HL-60/S4 treated with retinoic acid at 250 ng/mL for 4 days and 3 days (cell line): ENCODE results near the gene AMIGO3.
"Not testable (repeated sequence)": the region's sequence is repeated elsewhere in the genome, so short reads cannot be mapped to it uniquely, and the experiment has no call there.

Experiments used
- in situ Hi-C: fragments of 300-500 bp; cut with MboI; formaldehyde crosslinking; loops from 2 replicates; pipeline ENCODE4 v1.7.0; 2022; ENCODE audit warnings: low sequenced_read_pairs

The AMIGO3 gene

DNA sequence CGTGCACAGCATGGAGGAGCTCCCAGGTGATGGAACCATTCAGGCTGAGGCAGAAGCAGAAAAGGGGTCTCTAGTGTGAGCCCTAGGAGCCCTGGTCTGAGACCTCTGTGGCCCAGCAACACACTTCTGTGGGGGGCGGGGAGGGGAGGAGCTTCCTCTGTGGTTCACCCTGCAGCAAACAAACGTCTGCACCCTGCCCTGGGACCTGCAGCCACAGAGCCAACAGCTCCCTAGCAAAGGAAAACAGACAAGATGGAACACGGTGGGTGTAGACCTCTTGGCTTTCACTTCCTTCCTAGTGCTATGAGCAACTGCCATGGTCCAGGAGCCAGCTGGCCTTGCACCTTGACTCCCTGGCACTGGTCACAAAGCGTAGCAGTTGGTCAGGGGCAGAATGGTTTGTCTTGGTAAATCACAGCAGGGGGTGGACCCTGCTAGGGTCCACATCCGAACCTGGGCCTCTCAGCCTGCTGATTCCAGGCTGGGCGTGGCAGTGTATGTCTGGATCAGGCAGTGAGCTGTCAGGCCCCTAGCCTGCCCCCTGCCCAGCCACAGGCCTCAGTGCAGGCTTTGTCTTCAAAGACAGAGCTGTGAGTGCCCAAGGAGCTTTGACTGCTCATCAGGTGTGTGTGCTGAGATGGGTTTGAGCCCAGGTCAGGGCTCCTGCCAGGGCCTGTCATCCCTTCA, 6.7 kb downstream of the AMIGO3 start:
- in situ Hi-C loops = no loop called here

DNA sequence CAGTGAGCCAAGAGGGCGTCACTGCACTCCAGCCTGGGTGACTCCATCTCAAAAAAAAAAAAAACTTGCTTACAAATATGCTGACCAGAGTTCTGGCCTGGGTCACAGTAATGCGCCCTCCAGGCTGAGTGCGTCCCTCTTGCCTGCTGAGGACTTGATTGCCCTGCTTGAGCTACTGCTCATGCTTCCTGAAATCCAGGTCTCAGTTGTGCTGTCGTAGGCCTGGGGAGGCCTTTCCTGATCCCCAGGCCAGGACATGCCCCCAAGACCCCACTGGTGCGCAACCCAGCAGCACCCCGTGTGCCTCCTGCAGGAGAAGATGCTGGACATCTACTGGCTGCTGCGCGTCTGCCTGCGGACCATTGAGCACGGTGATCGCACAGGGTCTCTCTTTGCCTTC, 7.3 kb downstream of the AMIGO3 start:
- in situ Hi-C loops = no loop called here

DNA sequence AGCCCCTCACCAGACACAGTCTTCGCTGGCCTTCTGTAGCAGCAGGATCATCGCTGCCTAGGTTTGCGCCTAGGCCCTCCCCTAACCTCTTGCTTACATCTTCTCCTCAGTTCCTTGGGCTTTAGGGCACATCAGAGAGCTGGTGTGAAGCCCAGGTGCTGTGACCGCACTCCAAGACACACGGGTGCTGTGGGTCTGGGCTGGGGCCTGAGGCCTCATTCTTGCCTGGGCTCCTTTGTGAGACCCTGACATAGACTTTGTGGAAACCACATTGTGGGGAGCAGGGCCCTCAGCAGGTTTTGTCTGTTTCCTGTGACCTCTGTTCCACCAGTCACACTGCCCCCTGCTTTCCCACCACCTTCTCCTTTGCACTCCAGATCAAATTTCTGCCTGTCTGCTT, 8.0 kb downstream of the AMIGO3 start:
- in situ Hi-C loops = no loop called here

DNA sequence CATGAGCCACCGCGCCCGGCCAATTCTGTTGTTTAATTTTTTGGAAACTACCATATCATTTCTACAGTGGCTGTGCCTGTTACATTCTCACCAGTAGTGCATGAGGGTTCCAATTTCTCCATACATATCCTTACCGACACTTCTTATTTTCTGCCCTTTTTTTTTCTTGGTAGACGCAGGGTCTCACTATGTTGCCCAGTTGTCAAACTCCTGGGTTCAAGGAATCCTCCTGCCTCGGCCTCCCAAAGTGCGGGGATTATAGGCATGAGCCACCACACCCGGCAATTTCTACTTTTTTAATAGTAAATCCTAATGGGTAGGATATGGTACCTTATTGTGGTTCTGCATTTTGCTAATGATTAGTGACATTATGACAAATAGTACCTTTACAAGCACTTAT, 9.6 kb downstream of the AMIGO3 start:
- in situ Hi-C loops = no loop called here

DNA sequence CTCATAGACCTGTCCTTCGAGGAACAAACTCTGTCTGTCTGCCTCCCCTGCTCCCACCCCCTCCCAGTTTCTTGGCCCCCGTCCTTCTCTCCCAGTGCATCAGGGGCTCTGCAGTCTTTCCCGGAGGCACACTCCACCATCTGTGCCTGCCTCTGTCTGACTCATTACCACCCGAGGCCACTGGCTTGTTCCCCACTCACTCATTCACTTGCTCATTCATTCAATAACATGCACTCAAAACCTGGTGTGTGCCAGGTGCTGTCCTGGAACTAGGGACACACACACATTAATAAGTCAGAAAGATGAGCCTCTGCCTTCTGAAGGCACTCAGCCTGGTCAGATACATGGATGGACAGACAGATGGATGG, 12.4 kb downstream of the AMIGO3 start:
- in situ Hi-C loops = no loop called here

DNA sequence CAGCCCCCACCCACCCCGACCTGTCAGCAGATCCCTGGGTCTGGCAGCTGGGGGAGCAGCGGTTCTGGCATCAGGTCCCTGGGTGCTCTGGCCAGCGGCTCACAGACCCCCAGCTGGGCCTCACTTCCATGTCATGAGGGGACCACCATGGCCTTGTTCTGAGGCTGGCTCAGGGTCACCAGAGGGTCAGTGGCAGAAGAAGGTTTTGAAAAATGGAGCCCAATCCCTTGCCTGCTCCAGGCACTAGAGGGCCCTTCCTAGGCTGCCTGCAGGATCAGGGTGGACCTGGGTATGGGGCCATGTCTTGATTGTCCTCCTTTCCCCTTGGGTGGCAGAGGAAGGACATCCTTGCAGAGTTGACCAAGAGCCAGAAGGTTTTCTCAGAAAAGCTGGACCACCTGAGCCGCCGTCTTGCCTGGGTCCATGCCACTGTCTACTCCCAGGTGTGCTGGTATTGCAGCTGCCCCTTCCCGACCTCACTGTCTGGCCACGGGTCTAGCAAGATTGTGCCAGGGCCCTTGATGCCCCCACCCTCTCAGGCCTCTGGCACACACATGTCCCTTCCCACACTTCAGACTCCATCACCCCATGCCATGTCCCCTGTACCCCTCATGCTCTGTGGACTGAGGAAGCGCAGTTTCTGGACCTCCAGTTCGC, 12.9 kb downstream of the AMIGO3 start:
- in situ Hi-C loops = no loop called here

DNA sequence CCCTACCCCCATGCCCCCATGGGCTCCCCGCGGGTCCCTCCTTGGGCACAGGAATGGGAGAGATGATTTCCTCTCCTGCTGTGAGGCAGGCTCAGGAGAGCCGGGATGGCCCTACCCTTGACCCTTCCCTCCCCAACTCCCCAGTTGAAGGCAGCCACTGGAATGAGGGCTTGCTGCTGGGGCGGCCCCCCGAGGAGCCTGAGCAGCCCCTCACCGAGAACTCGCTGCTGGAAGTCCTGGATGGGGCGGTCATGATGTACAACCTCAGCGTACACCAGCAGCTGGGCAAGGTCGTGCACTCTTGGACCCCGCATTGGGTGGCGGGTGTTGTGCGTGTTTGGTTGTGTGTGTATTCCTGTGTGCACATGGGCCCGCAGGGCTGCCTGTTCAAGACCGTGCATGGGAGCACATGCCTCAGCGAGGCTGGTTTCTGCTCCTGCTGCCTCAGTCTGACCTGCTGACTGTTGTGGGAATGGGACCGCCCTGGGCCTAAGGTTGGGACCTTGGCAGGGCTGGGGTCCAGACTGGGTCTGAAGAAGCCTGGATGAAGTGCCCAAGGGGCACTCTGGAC, 14.0 kb downstream of the AMIGO3 start:
- in situ Hi-C loops = no loop called here

DNA sequence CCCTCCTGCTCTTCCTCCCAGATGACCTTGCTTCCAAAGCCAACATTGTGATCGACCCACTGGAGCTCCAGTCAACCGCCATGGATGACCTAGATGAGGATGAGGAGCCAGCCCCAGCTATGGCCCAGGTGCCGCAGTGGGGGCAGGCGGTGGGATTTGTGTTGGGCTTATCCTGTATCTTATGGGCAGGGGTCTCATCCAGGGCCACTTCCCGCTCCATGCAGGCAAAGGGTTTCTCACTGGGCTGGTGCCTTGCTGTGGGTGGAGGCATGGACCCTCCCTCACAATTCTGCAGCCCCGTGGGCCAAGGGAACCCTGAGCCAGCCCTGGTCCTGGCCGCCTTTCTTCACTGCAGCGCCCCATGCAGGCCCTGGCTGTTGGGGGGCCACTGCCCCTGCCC, 14.9 kb downstream of the AMIGO3 start:
- in situ Hi-C loops = no loop called here

DNA sequence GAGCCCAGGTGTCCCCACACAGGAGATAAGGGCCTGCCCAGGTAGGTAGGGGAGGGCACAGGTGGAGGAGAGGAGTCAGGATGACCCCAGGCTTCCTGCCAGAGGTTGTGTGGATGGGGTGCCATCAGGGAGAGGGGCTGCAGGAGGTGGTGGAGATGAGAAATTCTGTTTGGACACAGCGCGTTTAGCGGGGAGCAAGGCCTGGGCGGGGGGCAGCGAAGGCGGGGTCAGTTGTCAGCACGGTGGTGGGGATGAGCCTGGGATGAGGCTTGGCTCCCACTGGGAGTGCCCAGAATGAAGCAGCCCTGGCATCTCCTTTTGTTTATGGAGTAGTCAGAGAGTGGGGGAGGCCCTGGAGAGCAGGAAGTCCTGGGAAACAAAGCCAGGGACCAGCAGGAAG, 15.5 kb downstream of the AMIGO3 start:
- in situ Hi-C loops = no loop called here

DNA sequence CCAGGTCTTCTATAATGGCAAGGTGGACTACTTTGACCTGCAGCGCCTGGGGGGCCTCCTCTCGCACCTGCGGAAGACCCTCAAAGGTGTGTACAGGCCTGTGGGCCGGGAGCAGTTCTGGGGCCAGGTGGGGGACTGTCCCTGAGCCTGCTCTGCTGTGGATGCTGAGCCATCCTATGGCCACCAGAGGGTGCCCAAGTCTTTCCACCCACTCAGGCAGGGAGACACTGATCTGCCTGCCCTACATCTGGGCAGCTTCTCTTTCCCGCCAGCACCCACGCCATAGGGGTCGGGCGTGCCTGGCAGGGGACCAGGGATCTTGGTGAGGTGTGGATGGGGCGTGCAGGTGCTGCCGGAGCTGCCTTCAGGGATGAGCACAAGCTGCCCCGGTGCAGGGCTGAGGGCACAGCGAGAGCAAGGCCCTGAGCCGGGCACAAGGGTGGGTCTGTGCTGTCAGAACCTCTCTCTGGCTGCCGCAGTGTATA, 16.0 kb downstream of the AMIGO3 start:
- in situ Hi-C loops = no loop called here

DNA sequence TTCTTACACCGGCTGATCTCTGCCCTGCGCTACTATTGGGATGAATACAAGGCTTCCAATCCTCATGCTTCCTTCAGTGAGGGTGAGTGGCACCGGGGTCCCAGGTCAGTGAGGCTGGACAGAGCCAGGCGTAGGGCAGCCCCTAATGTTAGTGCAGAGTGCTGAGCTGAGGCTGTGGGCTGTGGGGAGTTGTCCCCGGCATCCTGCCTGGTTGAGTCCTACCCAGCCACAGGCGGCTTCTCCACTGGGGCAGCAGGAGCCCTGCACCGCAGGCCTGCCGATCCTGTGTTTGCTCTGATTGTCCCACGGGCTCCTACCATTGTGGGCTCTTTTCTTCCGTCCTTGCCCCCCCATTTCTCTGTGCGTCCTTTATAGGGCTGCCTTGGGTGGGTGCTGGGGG, 16.8 kb downstream of the AMIGO3 start:
- in situ Hi-C loops = no loop called here

DNA sequence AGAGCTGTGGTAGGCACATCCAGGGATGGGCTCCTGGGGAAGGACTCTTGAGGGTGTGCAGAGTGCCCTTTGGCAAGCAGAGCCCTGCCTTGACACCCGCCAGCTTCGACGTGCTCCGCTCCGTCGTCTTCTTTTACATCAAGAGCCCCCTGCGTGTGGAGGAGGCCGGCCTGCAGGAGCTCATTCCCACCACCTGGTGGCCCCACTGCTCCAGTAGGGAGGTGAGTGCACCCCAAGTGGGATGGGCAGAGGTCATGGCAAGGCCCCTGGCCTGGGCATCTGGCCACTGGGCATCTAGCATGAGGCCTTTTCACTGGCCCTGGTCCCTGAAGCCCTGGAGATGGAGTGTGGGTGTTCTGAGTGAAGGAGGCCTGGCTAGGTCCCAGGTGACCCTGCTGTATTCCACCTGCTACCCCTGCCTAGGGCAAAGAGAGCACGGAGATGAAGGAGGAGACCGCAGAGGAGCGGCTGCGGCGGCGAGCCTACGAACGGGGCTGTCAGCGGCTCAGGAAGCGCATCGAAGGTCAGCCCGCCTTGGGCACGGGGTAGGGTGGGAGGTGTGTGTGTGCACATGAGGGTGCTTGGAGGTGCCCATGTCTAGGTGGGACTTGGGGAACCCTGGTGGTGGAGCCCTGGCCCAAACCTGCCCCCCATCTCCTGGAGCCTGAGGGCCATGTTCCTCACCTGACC, 18.0 kb downstream of the AMIGO3 start:
- in situ Hi-C loops = no loop called here

DNA sequence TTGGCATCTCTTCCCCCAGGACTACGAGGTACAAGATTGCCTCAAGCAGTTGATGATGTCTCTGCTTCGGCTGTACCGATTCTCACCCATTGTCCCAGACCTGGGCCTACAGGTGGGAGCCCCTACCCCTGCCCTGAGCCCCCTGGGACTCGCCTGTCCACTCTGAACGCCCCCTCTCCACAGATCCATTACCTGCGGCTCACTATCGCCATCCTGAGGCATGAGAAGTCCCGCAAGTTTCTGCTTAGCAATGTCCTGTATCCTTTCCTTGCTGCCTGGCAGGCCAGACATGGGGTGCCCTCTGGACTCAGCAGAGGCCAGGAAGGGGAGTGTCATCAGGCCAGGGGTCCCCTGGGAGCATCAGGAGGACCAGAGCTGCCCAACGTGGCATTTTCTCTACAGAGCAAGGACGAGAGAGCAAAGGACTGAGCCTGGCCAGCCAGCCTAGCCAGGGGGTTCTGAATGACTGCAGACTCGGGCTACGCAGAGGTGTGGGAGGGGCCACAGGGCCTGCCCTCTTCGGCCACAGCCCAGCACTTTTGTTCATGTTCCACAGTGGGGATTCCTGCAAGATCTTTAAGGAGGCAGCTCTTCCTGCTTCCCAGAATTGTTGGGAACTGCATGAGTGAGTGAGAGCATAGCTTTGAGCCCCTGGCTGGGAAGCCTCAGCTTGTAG, 18.9 kb downstream of the AMIGO3 start:
- in situ Hi-C loops = no loop called here

DNA sequence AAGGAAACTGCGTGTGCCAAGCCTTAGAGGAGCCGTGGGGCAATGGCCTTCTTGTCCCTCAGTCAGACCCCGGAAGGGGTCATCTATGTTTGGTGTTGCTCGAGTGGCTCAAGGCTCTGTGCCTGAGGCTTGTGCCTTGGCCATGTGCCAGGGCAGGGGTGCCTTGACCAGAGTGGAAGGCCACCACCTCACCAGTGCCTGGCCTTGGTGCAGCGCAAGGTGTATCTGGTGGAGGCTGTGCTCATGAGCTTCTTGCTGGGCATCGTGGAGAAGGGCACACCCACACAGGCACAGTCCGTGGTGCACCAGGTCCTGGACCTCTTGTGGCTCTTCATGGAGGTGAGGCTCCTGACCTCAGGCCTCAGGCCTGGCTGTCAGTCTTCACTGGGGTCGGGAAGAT, 19.5 kb downstream of the AMIGO3 start:
- in situ Hi-C loops = no loop called here

DNA sequence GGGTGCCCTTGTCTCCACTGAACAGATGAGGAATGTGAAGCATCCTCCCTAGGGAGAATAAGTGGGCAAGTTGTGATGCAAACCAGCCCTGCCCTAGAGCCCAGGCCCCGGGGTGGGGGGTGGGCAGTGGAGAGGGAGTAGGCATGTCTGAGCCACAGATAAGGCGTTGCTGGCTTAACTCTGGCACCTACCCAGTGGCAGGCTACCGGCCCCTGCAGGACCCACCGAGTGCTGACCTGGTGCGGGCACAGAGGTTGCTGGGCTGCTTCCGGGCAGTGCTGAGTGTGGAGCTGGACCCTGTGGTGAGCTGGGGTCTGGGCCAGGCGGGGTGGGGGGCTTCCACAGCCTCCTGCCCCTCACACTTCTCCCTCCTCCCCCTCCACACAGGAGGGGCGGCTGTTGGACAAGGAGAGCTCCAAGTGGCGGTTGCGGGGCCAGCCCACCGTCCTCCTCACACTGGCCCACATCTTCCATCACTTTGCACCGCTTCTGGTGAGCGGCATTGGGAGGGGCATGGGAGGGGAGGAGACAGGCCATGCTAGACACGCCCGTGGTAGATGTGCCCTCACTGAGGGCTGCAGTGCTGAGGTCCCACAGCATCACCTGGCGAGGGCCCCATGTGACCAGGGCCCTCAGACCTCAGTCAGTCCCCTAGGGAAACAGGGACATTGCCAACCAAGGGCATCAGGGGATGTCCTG, 20.1 kb downstream of the AMIGO3 start:
- in situ Hi-C loops = no loop called here

DNA sequence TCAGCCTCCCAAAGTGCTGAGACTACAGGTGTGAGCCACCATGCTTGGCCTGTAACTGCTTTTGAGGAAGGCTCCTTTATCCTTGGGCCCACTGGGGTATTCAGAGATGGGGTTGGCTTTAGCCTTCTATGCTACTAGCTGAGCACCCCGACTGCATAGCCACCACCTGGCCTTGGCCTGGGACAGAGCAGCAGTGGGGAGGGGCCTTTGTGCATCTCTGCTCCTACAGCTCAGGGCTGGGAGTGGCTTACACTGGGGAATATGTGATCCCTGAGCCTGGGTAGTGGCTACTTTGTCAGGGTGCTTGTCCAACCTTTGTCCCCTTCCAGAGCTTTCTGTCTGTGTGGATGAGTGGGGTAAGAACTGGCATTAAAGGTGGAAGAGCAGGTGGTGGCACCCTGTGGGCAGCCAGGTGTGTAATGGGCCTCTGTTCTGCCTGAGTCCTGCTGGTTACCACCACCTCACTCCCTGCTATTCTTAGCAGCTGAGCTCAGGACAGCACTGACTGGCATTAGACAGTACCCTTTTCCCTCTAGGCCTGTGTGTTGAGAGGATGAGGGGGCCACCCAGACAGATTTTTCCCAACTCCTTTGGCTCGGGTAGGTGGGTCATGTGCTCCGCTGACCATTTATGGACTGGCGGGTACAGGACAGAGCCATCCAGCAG, 24.0 kb downstream of the AMIGO3 start:
- in situ Hi-C loops = not testable (repeated sequence)

DNA sequence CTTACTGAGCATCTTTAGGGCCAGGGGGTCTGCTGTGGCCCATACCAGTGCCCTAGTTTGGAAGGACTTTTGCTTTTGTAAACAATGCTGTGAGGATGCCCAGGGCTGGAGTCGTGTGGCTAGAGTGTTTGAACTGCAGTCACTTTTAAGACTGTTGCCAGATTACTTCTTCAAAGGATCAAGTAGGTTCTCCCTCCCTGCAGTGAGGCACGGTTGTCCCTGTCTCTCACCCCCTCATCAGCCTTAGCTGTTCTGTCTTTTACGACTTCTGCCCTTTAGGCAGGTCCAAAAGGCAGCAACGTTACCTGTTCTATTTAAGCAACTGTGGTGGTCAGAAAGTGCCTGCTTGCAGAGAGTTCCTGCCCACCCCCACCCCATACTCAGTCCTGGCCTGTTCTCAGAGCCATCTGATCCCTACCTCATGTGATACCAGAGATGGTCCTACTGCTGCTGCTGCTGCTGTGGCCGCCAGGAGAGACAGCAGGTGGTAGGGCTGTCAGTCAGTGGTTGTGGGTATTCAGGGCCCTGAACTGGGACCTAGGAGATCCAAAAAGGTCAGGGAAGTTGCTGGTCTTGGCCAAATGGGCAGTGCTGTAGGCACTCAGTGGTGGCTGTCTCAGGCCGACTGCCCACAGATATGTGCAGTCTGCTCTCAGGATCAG, 24.9 kb downstream of the AMIGO3 start:
- in situ Hi-C loops = not testable (repeated sequence)

DNA sequence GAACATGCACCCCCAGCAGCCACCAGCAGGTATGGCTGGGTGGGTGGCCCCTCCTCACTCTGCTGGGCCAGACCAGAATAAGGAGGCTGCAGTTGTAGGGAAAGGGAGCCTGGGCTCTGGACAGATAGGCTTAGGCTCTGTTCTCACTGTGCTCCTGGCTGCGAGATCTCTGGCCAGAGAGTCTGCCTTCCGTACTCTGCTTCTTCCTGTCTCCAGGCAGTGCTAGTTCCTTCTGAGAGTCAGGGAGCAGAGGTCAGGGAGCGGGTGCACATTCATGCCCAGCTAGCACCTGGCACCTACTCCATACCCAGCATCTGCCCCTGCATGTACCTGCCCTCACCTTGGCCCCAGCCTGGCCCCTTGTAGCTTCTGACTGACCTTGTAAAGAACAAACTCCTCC, 28.0 kb downstream of the AMIGO3 start:
- in situ Hi-C loops = not testable (repeated sequence)

DNA sequence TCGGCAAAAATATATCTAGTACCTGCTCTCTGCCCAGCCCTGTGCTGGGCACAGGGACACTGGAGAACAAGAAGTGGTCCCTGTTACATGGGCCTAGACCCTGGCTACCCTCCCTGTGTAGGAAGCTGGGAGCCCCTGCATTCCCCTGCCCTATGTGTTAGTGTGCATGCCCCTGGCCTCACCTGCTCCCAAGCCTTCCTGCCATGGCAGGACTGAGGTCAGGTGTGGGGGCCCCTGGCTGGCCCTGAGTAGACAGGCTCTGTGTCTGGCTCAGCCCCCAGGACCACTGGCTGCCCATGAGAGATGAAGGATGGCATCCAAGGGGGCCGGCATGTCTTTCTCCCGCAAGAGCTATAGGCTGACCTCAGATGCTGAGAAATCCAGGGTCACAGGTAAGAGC, 28.6 kb downstream of the AMIGO3 start:
- in situ Hi-C loops = not testable (repeated sequence)
